ENCODE results near the gene MIA. TPM values are rescaled to one million over a fixed set of nuclear protein-coding genes. Genes with fewer than 3 reads are reported as not detected.

The MIA gene
- total RNA-seq, 1 experiment from 2014 or later, result not detected

- no peaks in the 10 kb centered on the region for H3K9me3 ChIP-seq (ENCODE audit: control insufficient read depth, low read depth, low read length)
- peaks cover 4% of the 10 kb centered on the region; the same call in 1 of the 2 replicates for H3K4me1 ChIP-seq (ENCODE audit: insufficient read depth, low read length)
- H3K27me3 ChIP-seq (ENCODE audit: insufficient read depth, low read length), result no peaks in the 10 kb centered on the region
- no peak overlapping the region for H3K56ac ChIP-seq (ENCODE audit: insufficient read length, low read depth, low read length)
- peaks cover 2% of the 10 kb centered on the region for H4K20me1 ChIP-seq (ENCODE audit: control insufficient read depth, insufficient read depth, insufficient read length)
- Mint-ChIP-seq H3K9me3 (no peaks in the 10 kb centered on the region; a peak in 2 of 5 replicates), H3K4me3 (peak overlapping the region; percentile 93 to 96), H3K27me3 (ENCODE audit: low read depth) (no peaks in the 10 kb centered on the region; the same call in none of the 2 replicates), H3K36me3 (ENCODE audit: insufficient read depth in 1 of 3, low read depth in 3 of 3) (peaks cover 21 to 47% (median 46%) of the 10 kb centered on the region in 3 experiments; a peak in 6 of 7 replicates), H3K27ac (peak overlapping the region; percentile 94 to 98 (median 95); a peak in 5 of 7 replicates), H3K4me1 (peaks cover 46 to 59% of the 10 kb centered on the region in 2 experiments)
- peaks cover 9% of the 10 kb centered on the region for H3K23me2 ChIP-seq (ENCODE audit: insufficient read length, low read depth, low read length, poor library complexity, severe bottlenecking)
- peak overlapping the region; percentile 82 for H3K4me2 ChIP-seq (ENCODE audit: insufficient read depth, insufficient read length, low read length)
- H3K23ac ChIP-seq (ENCODE audit: insufficient read length, low read depth, low read length), result no peak overlapping the region
- H2AFZ ChIP-seq (ENCODE audit: low read length), result no peak overlapping the region
- no peak overlapping the region for H3K27ac ChIP-seq (ENCODE audit: insufficient read length, low read depth, low read length)
- H2BK20ac ChIP-seq (ENCODE audit: low read depth, low read length, poor library complexity, severe bottlenecking), result no peak overlapping the region
- H4K8ac ChIP-seq (replicated peaks; ENCODE audit: insufficient read length, low read depth, low read length), result no peak overlapping the region
- H3K79me2 ChIP-seq (ENCODE audit: insufficient read depth, low read length), result peaks cover 22% of the 10 kb centered on the region; the same call in 1 of the 2 replicates
- no peak overlapping the region for H3K18ac ChIP-seq (ENCODE audit: insufficient read length, low read depth, low read length)
- no peak overlapping the region for H2AK5ac ChIP-seq (ENCODE audit: insufficient read length, low read length)
- H4K91ac ChIP-seq (ENCODE audit: insufficient read length, low read depth, low read length), result no peak overlapping the region
- no peak overlapping the region for H2BK120ac ChIP-seq (ENCODE audit: low read depth, low read length, poor library complexity, severe bottlenecking)
- H3T11ph ChIP-seq (ENCODE audit: low read length), result no peak overlapping the region
- H2BK15ac ChIP-seq (ENCODE audit: low read depth, low read length), result peak overlapping the region; percentile 27; the same call in 1 of the 2 replicates
- DNase-seq, result no peak
- H2BK12ac ChIP-seq (ENCODE audit: insufficient read length, low read depth, low read length), result no peak overlapping the region
- no peak overlapping the region for H2BK5ac ChIP-seq (ENCODE audit: insufficient read length, low read length)
- no peak overlapping the region for H4K5ac ChIP-seq (ENCODE audit: insufficient read length, low read depth, low read length)
- H3K9ac ChIP-seq (ENCODE audit: extremely low read depth, insufficient read length, low read length), result no peak overlapping the region
- no peak overlapping the region for H3K4ac ChIP-seq (ENCODE audit: low read depth, low read length)
- peaks cover 8% of the 10 kb centered on the region for H3K79me1 ChIP-seq (ENCODE audit: insufficient read depth, low read depth, low read length, poor library complexity, severe bottlenecking)
- no peak overlapping the region; the same call in 1 of the 2 replicates for H3K14ac ChIP-seq (ENCODE audit: insufficient read depth, low read length)
- WGBS (ENCODE audit: extremely low coverage, insufficient read length, low lambda C conversion rate), result no CpG with 5 or more reads among the region's 27 CpGs
- TF ChIP-seq CTCF (conservative IDR thresholded peaks at IDR 0.05), result no peak
These were observed 25.1 kb downstream of the MIA start for GRCh38 chr19:40800339-40800996.
